Naive thymus-derived CD4-positive, alpha-beta T cell (primary cell): ENCODE measurements around the gene ADGRB2. TPM values are rescaled to one million over a fixed set of nuclear protein-coding genes. Genes with fewer than 3 reads are reported as not detected.

Source experiments
- ATAC-seq: fragments of 150-1000 bp; cut with Tn5 transposase; 2 replicates; pipeline ENCODE4 v1.10.0; 2021; ENCODE audit warnings: mild to moderate bottlenecking, moderate library complexity
- CTCF ChIA-PET: fragments of 350-600 bp; sonication (Branson Sonifier 250); formaldehyde crosslinking; loops from one replicate; lab custom pipeline; 2021; ENCODE audit warnings: antibody characterized with exemption; lab: Charles Lee
- POLR2A ChIA-PET: fragments of 350-600 bp; sonication (Branson Sonifier 250); formaldehyde crosslinking; loops from one replicate; lab custom pipeline; 2021; ENCODE audit warnings: antibody characterized with exemption, inconsistent platforms; lab: Charles Lee
- DNase-seq, 9 donors: peaks; one replicate each; pipeline versions ENCODE4 v3.0.0 to v3.0.0-alpha.2; 2020 to 2022; ENCODE audit warnings: mixed read lengths in 1 of 9
- H3K27ac ChIP-seq: one replicate; pipeline ENCODE4 v1.7.0; 2013; ENCODE audit warnings: mild to moderate bottlenecking, low read depth, low read length, moderate library complexity
- H3K27me3 ChIP-seq, 2 donors: one replicate each; pipeline ENCODE4 v1.7.0; 2013; ENCODE audit warnings: low read length in 2 of 2, mild to moderate bottlenecking in 2 of 2, moderate library complexity in 2 of 2; ENCODE audit not compliant: control insufficient read depth in 2 of 2, insufficient read depth in 2 of 2
- H3K36me3 ChIP-seq, 3 experiments: 1 replicate in 2 of 3; 2 replicates in 1 of 3; pipeline ENCODE4 v1.7.0; 2013; ENCODE audit warnings: low read length in 3 of 3, mild to moderate bottlenecking in 3 of 3, moderate library complexity in 1 of 3; ENCODE audit not compliant: insufficient read depth in 3 of 3, control insufficient read depth in 2 of 3
- H3K4me1 ChIP-seq, 2 donors: one replicate each; pipeline ENCODE4 v1.7.0; 2013; ENCODE audit warnings: low read length in 2 of 2, mild to moderate bottlenecking in 2 of 2, moderate library complexity in 1 of 2; ENCODE audit not compliant: control insufficient read depth in 2 of 2, insufficient read depth in 2 of 2
- H3K4me3 ChIP-seq: 2 replicates; pipeline ENCODE4 v1.7.0; 2013; ENCODE audit warnings: mild to moderate bottlenecking, low read length
- H3K9me3 ChIP-seq, 3 experiments: 1 replicate in 2 of 3; 2 replicates in 1 of 3; pipeline ENCODE4 v1.7.0; 2013; ENCODE audit warnings: low read length in 3 of 3; ENCODE audit not compliant: control insufficient read depth in 2 of 3
- H3K27ac Mint-ChIP-seq, 9 donors: one replicate each; pipeline ENCODE4 v1.8.0; 2020 to 2022; ENCODE audit warnings: mixed read lengths in 9 of 9, mild to moderate bottlenecking in 8 of 9, moderate library complexity in 5 of 9, inconsistent platforms in 2 of 9
- H3K27me3 Mint-ChIP-seq, 5 donors: one replicate each; pipeline ENCODE4 v1.8.0; 2021 to 2022; ENCODE audit warnings: mixed read lengths in 5 of 5, mild to moderate bottlenecking in 1 of 5
- H3K36me3 Mint-ChIP-seq, 5 donors: one replicate each; pipeline ENCODE4 v1.8.0; 2020 to 2022; ENCODE audit warnings: mixed read lengths in 5 of 5, mild to moderate bottlenecking in 3 of 5, inconsistent platforms in 1 of 5
- H3K4me1 Mint-ChIP-seq, 7 donors: one replicate each; pipeline ENCODE4 v1.8.0; 2020 to 2022; ENCODE audit warnings: mixed read lengths in 7 of 7, mild to moderate bottlenecking in 3 of 7, inconsistent platforms in 1 of 7
- H3K4me3 Mint-ChIP-seq, 10 donors: one replicate each; pipeline ENCODE4 v1.8.0; 2020 to 2022; ENCODE audit warnings: mild to moderate bottlenecking in 10 of 10, mixed read lengths in 10 of 10, moderate library complexity in 6 of 10, inconsistent platforms in 2 of 10
- H3K9me3 Mint-ChIP-seq, 11 donors: one replicate each; pipeline ENCODE4 v1.8.0; 2020 to 2022; ENCODE audit warnings: mixed read lengths in 11 of 11, mild to moderate bottlenecking in 4 of 11, inconsistent platforms in 1 of 11, moderate library complexity in 1 of 11
- intact Hi-C, 2 donors: fragments of 100-400 bp; cut with micrococcal nuclease; formaldehyde crosslinking; loops; one replicate each; pipeline ENCODE4 v1.15.1; 2023
- polyA plus RNA-seq, 2 donors: library from polyadenylated mRNA; unstranded; fragments of 300-500 nt; fragmentation: Illumina TruSeq; gene quantifications; one replicate each; pipeline ENCODE4 v1.2.3, GENCODE V29; 2021
- total RNA-seq, 6 experiments: library from RNA in 5 of 6; stranded (reverse) in 5 of 6; gene quantifications; 1 replicate in 5 of 6; 2 replicates in 1 of 6; pipeline ENCODE4 v1.2.3 and lab custom pipeline; 2021 to 2026

The ADGRB2 gene
- total and polyA plus RNA-seq, 7 experiments from 2014 or later: 0.11 to 4.3 (median 0.43) TPM; not detected in 2

DNA sequence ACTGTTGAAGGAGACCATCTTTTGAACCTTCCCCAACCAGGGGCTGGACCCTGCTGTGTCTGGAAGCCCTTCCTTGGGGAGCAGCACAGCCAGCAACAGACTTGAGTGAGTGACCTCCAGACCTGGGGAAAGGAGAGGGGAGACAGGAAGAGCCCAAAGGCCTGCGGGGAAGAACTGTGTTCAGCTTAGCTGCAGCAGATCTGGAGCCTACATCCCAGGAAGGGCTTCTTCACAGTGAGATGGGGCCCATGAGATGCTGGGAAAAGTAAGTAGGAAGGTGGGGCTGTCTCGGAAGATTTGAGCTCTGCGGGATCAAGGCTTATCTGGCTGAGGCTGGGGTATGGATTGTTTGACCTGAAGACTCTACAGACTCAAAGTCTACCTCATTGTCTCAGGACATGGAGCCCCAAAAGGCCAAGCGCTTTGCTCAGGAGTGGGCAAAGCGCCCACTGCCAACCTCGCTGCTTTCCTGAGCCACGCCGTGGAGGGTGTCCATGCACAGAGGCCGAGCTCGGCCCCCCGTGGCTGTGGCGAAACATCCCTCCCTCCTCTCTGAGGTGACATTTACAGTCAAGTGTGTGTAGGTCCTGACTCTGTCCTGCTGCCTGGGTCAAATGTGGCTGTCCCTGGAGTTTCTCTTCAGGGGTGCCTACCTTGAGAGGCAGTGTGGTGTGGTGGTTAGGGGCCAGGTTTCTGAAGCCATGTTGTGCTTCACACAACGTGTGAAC lies 27.2 kb upstream of the ADGRB2 start:
- no peaks in the 10 kb centered on the region for H3K36me3 Mint-ChIP-seq
- no peaks in the 10 kb centered on the region for H3K9me3 Mint-ChIP-seq
- ATAC-seq (no peak), DNase-seq (no peak)
- H3K4me3 Mint-ChIP-seq: no peak overlapping the region
- Histone ChIP-seq H3K4me1 (peaks cover 3 to 5% of the 10 kb centered on the region in 2 donors), H3K36me3 (no peaks in the 10 kb centered on the region), H3K9me3 (no peaks in the 10 kb centered on the region), H3K27ac (no peak overlapping the region), H3K4me3 (no peak overlapping the region), H3K27me3 (no peaks in the 10 kb centered on the region)
- ChIA-PET CTCF (interaction anchor here (0.6 to 6.4 kb wide), 7 partner anchors 13 to 525 kb away, joined by 3 to 70 read pairs (median 4); partner anchors contain the start of gene ADGRB2), POLR2A (interaction anchor here (0.6 kb wide), 1 partner anchor 21 kb away, joined by 3 read pairs; no protein-coding TSS in a partner anchor)
- H3K27ac Mint-ChIP-seq: peak overlapping the region in 1 of 9 donors; percentile 36
- intact Hi-C loops: no loop called here
- H3K27me3 Mint-ChIP-seq: peaks cover 0 to 13% (median 0%) of the 10 kb centered on the region in 5 donors
- H3K4me1 Mint-ChIP-seq: peaks cover 7 to 17% (median 9%) of the 10 kb centered on the region in 7 donors

DNA sequence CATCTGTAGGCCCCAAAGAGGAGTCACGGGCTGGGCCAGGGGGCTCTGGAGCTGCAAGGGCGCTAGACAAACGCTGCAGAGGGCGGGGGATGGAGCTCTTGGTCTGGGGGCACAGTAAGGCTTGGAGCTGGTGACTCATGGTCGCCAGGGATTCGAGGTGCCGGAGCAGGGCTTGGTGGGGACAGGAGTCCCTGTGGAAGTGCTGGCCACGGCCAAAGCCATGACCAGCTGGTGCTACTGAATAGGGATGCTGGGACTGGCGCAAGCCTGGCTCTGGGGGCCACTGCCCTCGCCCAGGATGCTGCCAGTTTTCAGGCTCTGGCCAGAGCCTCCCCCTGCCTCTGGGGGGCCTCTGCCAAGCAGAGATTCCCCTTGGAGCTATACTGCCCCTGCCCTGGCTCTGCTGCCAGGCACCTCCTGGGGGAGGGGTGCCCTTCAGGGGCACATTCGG lies 26.5 kb upstream of the ADGRB2 start:
- H3K4me1 ChIP-seq: peaks cover 3 to 5% of the 10 kb centered on the region in 2 donors
- H3K27ac ChIP-seq: no peak overlapping the region
- intact Hi-C loops: no loop called here
- Mint-ChIP-seq H3K4me3 (peak overlapping the region in 1 of 10 donors; percentile 87), H3K36me3 (no peaks in the 10 kb centered on the region), H3K27ac (no peak overlapping the region), H3K27me3 (peaks cover 0 to 13% (median 0%) of the 10 kb centered on the region in 5 donors), H3K4me1 (peaks cover 7 to 17% (median 9%) of the 10 kb centered on the region in 7 donors), H3K9me3 (no peaks in the 10 kb centered on the region)
- no peaks in the 10 kb centered on the region for H3K27me3 ChIP-seq
- DNase-seq (no peak), ATAC-seq (no peak)
- no peaks in the 10 kb centered on the region for H3K9me3 ChIP-seq
- ChIA-PET CTCF (interaction anchor here (0.6 to 6.4 kb wide), 10 partner anchors 13 to 557 kb away, joined by 3 to 70 read pairs (median 6); partner anchors contain the start of gene ADGRB2), POLR2A (no interaction called here)
- no peaks in the 10 kb centered on the region for H3K36me3 ChIP-seq
- H3K4me3 ChIP-seq: no peak overlapping the region

DNA sequence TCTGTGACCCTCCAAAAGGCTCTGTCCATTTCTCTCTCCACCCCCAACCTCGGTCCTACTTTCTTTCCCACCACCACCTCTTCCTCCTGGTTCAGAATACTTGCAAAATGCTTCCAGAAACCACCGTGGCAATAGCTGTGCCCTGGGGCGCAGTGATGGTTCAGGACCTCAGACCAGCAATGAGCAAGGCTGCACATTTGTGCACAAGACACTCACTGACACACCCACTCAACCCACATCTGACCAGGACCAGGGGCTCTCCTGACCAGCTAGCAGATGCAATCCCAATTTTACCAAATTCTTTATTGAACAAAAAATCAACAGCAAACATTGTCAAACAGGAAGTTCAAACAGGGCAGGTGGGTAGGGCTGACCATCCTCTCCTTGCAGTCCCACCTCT lies 26.0 kb upstream of the ADGRB2 start:
- ATAC-seq (no peak), DNase-seq (no peak)
- intact Hi-C loops: no loop called here
- no peaks in the 10 kb centered on the region for H3K27me3 ChIP-seq
- H3K27ac ChIP-seq: no peak overlapping the region
- Mint-ChIP-seq H3K36me3 (no peaks in the 10 kb centered on the region), H3K27ac (peak overlapping the region in 1 of 9 donors; percentile 4), H3K4me3 (peak overlapping the region in 7 of 10 donors; percentile 24 to 92 (median 62)), H3K27me3 (peaks cover 0 to 12% (median 0%) of the 10 kb centered on the region in 5 donors), H3K4me1 (peaks cover 7 to 17% (median 9%) of the 10 kb centered on the region in 7 donors), H3K9me3 (no peaks in the 10 kb centered on the region)
- H3K4me3 ChIP-seq: no peak overlapping the region
- H3K36me3 ChIP-seq: no peaks in the 10 kb centered on the region
- H3K9me3 ChIP-seq: no peaks in the 10 kb centered on the region
- H3K4me1 ChIP-seq: peaks cover 3 to 5% of the 10 kb centered on the region in 2 donors
- POLR2A ChIA-PET: interaction anchor here (2.3 kb wide), 1 partner anchor 25 kb away, joined by 6 read pairs; the partner anchor contains the start of gene ADGRB2
- CTCF ChIA-PET: interaction anchor here (0.5 to 6.4 kb wide), 20 partner anchors 11 to 557 kb away, joined by 3 to 70 read pairs (median 5); partner anchors contain the start of gene ADGRB2

DNA sequence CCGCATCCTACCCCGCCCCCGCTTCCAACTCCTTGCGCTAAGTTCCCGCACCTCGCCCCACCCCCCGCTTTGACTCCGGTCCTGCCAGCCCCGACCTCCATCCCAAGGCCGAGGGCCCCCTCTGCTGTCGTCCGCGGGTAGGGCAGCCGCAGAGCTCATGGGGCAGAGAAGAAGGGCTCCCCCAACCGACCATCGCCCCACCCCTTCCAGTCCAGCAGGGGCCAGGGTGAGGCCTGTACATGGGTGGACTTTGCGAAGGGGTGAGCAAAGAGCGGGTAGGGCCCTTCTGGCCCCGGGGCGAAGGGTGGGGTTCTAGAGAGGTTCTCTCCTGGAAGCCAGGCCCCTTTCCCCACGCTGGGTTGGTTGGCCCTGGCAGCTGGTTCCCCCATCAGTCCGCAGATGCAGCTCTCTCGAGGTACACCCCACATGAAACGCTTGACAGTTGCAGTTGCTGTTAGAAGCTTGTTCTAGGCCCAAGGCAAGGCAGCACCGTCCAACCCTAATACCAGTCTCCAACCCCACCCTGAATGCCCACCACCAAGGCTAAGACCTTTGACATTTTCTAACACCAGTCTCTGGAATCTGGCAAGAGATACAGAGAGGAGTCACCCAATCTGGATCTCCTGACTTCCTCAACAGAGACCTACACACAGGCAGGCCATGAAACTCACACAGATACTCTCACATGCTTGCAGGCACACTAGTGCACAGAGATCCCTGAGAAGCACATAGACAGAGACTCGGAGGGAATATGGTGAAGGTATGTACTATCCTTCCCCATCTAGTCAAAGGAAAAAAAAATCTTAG lies 25.3 kb upstream of the ADGRB2 start:
- Histone ChIP-seq H3K9me3 (no peaks in the 10 kb centered on the region), H3K36me3 (no peaks in the 10 kb centered on the region), H3K4me1 (peaks cover 3 to 5% of the 10 kb centered on the region in 2 donors), H3K27me3 (no peaks in the 10 kb centered on the region), H3K27ac (peak overlapping the region; percentile 82), H3K4me3 (peak overlapping the region; percentile 68)
- peak; percentile 88 for ATAC-seq
- peak overlapping the region in 6 of 9 donors; percentile 56 to 94 (median 84) for H3K27ac Mint-ChIP-seq
- H3K4me1 Mint-ChIP-seq: peaks cover 7 to 17% (median 9%) of the 10 kb centered on the region in 7 donors
- POLR2A ChIA-PET: interaction anchor here (0.6 to 2.3 kb wide), 9 partner anchors 11 to 283 kb away, joined by 3 to 6 read pairs (median 3); partner anchors contain the start of genes ADGRB2, PEF1 and TMEM39B
- no peaks in the 10 kb centered on the region for H3K9me3 Mint-ChIP-seq
- peak; percentile 81 to 99 (median 90) for DNase-seq
- H3K4me3 Mint-ChIP-seq: peak overlapping the region; percentile 81 to 93 (median 92)
- CTCF ChIA-PET: interaction anchor here (0.5 to 6.4 kb wide), 36 partner anchors 10 to 395 kb away, joined by 3 to 70 read pairs (median 4); partner anchors contain the start of gene ADGRB2
- H3K36me3 Mint-ChIP-seq: no peaks in the 10 kb centered on the region
- peaks cover 0 to 7% (median 0%) of the 10 kb centered on the region in 5 donors for H3K27me3 Mint-ChIP-seq
- intact Hi-C loops: loop anchor here (1.0 to 5.0 kb wide), 9 partner anchors 24 to 632 kb away; no protein-coding TSS in a partner anchor

DNA sequence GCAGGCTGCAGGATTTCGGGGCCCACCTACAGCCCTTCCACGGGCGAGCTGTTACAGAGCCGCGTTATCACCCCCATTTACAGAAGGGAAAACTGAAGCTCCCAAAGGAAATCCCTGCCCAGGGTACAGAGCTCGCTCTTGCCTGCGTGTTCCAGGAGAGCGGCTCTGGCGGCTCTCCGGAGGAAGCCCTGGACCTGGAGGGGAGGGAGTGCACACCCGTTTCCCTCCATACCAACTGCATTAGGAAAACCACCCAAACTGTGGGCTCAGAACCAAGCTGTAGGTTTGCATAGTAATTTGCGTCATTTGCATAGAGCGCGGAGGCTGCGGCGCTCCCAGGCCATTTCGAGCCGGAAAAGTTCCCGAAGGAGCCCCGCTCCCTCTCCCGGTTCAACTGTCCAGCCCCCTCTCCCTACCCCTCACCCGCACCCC lies 24.7 kb upstream of the ADGRB2 start:
- peaks cover 0 to 7% (median 0%) of the 10 kb centered on the region in 5 donors for H3K27me3 Mint-ChIP-seq
- DNase-seq (no peak), ATAC-seq (peak; percentile 51)
- H3K36me3 Mint-ChIP-seq: no peaks in the 10 kb centered on the region
- ChIA-PET CTCF (interaction anchor here (0.6 to 6.4 kb wide), 33 partner anchors 10 to 394 kb away, joined by 3 to 70 read pairs (median 4); partner anchors contain the start of gene ADGRB2), POLR2A (interaction anchor here (0.6 to 2.3 kb wide), 11 partner anchors 10 to 284 kb away, joined by 3 to 6 read pairs (median 3); partner anchors contain the start of genes ADGRB2, PEF1 and TMEM39B)
- Histone ChIP-seq H3K4me3 (peak overlapping the region; percentile 68), H3K27ac (peak overlapping the region; percentile 82), H3K9me3 (no peaks in the 10 kb centered on the region), H3K36me3 (no peaks in the 10 kb centered on the region), H3K27me3 (no peaks in the 10 kb centered on the region), H3K4me1 (peaks cover 3 to 5% of the 10 kb centered on the region in 2 donors)
- no peaks in the 10 kb centered on the region for H3K9me3 Mint-ChIP-seq
- peaks cover 7 to 17% (median 9%) of the 10 kb centered on the region in 7 donors for H3K4me1 Mint-ChIP-seq
- intact Hi-C loops: loop anchor here (1.0 to 5.0 kb wide), 12 partner anchors 24 to 632 kb away; partner anchors contain the start of genes KHDRBS1 (in 2 of the 2) and PEF1 (in 1 of the 2)
- H3K4me3 Mint-ChIP-seq: peak overlapping the region; percentile 81 to 93 (median 92)
- peak overlapping the region in 7 of 9 donors; percentile 88 to 94 (median 93) for H3K27ac Mint-ChIP-seq
